ENCODE measurements around the gene ZNF362. TPM values are rescaled to one million over a fixed set of nuclear protein-coding genes. Genes with fewer than 3 reads are reported as not detected.

The ZNF362 gene
- total RNA-seq, 2 donors from 2014 or later = 27.4 to 41.5 TPM

- peaks cover 93% of the 10 kb centered on the region for H3K36me3 Mint-ChIP-seq (ENCODE audit: low read depth)
- no peak for DNase-seq
- peaks cover 10% of the 10 kb centered on the region for H3K27me3 Mint-ChIP-seq (ENCODE audit: insufficient read depth)
- H3K27ac Mint-ChIP-seq = no peak overlapping the region
- H3K9me3 Mint-ChIP-seq = no peaks in the 10 kb centered on the region
- no peaks in the 10 kb centered on the region for H3K27me3 ChIP-seq (ENCODE audit: control insufficient read depth, insufficient read depth, low read length, poor library complexity, severe bottlenecking)
- no peak overlapping the region for H3K9ac ChIP-seq (ENCODE audit: extremely low read depth, low read length, poor library complexity, severe bottlenecking)
- no peak overlapping the region for H3K4me3 Mint-ChIP-seq
- no peak overlapping the region for H3K4me3 ChIP-seq (ENCODE audit: low read length)
- no peak overlapping the region for H3K27ac ChIP-seq (ENCODE audit: low read depth, low read length)
- no peaks in the 10 kb centered on the region for H3K9me3 ChIP-seq (ENCODE audit: control insufficient read depth, low read length)
- H3K4me1 Mint-ChIP-seq = no peaks in the 10 kb centered on the region
- WGBS, 2 experiments (ENCODE audit: insufficient coverage in 1 of 2, insufficient read length in 1 of 2) = 94 to 100% methylated on average over 6 to 12 of the region's 12 CpGs
- peaks cover 94% of the 10 kb centered on the region for H3K36me3 ChIP-seq (ENCODE audit: control insufficient read depth, insufficient read depth, low read length)
- H3K4me1 ChIP-seq (ENCODE audit: control insufficient read depth, insufficient read depth, low read length) = no peaks in the 10 kb centered on the region
- TF ChIP-seq CTCF (conservative IDR thresholded peaks at IDR 0.05) = no peak
These were observed 72.5 kb downstream of the ZNF362 start for GRCh38 chr1:33328817-33329216.

GRCh38 chr1:33329600-33330305 is 73.5 kb downstream of the ZNF362 start:
- no peak for TF ChIP-seq CTCF (conservative IDR thresholded peaks at IDR 0.05)
- no peaks in the 10 kb centered on the region for H3K9me3 ChIP-seq (ENCODE audit: control insufficient read depth, low read length)
- H3K9ac ChIP-seq (ENCODE audit: extremely low read depth, low read length, poor library complexity, severe bottlenecking) = no peak overlapping the region
- 88 to 89% methylated on average over 9 to 19 of the region's 19 CpGs for WGBS, 2 experiments (ENCODE audit: insufficient coverage in 1 of 2, insufficient read length in 1 of 2)
- Mint-ChIP-seq H3K36me3 (ENCODE audit: low read depth) (peaks cover 93% of the 10 kb centered on the region), H3K4me1 (peaks cover 6% of the 10 kb centered on the region), H3K4me3 (no peak overlapping the region), H3K27me3 (ENCODE audit: insufficient read depth) (peaks cover 17% of the 10 kb centered on the region), H3K9me3 (no peaks in the 10 kb centered on the region), H3K27ac (no peak overlapping the region)
- H3K4me1 ChIP-seq (ENCODE audit: control insufficient read depth, insufficient read depth, low read length) = peaks cover 4% of the 10 kb centered on the region
- no peaks in the 10 kb centered on the region for H3K27me3 ChIP-seq (ENCODE audit: control insufficient read depth, insufficient read depth, low read length, poor library complexity, severe bottlenecking)
- DNase-seq = no peak
- H3K4me3 ChIP-seq (ENCODE audit: low read length) = no peak overlapping the region
- no peak overlapping the region for H3K27ac ChIP-seq (ENCODE audit: low read depth, low read length)
- H3K36me3 ChIP-seq (ENCODE audit: control insufficient read depth, insufficient read depth, low read length) = peaks cover 95% of the 10 kb centered on the region

- no peak overlapping the region for H3K27ac Mint-ChIP-seq
- 97 to 100% methylated on average over 3 of the region's 3 CpGs for WGBS, 2 experiments (ENCODE audit: insufficient coverage in 1 of 2, insufficient read length in 1 of 2)
- no peak for TF ChIP-seq CTCF (conservative IDR thresholded peaks at IDR 0.05)
- Histone ChIP-seq H3K27ac (ENCODE audit: low read depth, low read length) (no peak overlapping the region), H3K4me1 (ENCODE audit: control insufficient read depth, insufficient read depth, low read length) (peaks cover 9% of the 10 kb centered on the region), H3K27me3 (ENCODE audit: control insufficient read depth, insufficient read depth, low read length, poor library complexity, severe bottlenecking) (no peaks in the 10 kb centered on the region), H3K36me3 (ENCODE audit: control insufficient read depth, insufficient read depth, low read length) (peaks cover 89% of the 10 kb centered on the region), H3K4me3 (ENCODE audit: low read length) (no peak overlapping the region), H3K9ac (ENCODE audit: extremely low read depth, low read length, poor library complexity, severe bottlenecking) (no peak overlapping the region), H3K9me3 (ENCODE audit: control insufficient read depth, low read length) (no peaks in the 10 kb centered on the region)
- peaks cover 22% of the 10 kb centered on the region for H3K27me3 Mint-ChIP-seq (ENCODE audit: insufficient read depth)
- H3K4me3 Mint-ChIP-seq = no peak overlapping the region
- H3K4me1 Mint-ChIP-seq = peaks cover 10% of the 10 kb centered on the region
- no peaks in the 10 kb centered on the region for H3K9me3 Mint-ChIP-seq
- no peak for DNase-seq
- H3K36me3 Mint-ChIP-seq (ENCODE audit: low read depth) = peaks cover 91% of the 10 kb centered on the region
These were observed 74.1 kb downstream of the ZNF362 start for GRCh38 chr1:33330361-33330890.
